Measurements from ENCODE around the gene CAMTA1.

DNA sequence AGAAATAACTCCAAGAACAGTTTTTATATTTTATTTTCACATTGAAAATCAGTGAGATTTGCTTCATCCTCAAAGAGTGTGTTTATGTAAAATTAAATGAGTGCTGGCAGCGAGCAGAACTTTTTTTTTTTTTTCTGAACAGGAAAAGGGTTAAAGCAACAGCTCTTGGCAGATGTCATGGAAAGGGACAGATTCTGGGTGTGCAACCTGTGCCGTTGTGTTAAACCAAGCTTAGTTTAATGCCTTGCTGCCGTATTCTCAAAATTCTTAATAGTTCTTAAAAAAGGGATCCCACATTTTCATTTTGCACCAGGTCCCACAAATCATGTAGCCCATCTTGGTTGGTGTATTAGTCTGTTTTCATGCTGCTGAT is 758.5 kb downstream of the CAMTA1 start:
- no peak for TF ChIP-seq MAX (IDR thresholded peaks at IDR 0.05)
- no peak for TF ChIP-seq SP1 (IDR thresholded peaks at IDR 0.05)
- TF ChIP-seq, protein P1, sequence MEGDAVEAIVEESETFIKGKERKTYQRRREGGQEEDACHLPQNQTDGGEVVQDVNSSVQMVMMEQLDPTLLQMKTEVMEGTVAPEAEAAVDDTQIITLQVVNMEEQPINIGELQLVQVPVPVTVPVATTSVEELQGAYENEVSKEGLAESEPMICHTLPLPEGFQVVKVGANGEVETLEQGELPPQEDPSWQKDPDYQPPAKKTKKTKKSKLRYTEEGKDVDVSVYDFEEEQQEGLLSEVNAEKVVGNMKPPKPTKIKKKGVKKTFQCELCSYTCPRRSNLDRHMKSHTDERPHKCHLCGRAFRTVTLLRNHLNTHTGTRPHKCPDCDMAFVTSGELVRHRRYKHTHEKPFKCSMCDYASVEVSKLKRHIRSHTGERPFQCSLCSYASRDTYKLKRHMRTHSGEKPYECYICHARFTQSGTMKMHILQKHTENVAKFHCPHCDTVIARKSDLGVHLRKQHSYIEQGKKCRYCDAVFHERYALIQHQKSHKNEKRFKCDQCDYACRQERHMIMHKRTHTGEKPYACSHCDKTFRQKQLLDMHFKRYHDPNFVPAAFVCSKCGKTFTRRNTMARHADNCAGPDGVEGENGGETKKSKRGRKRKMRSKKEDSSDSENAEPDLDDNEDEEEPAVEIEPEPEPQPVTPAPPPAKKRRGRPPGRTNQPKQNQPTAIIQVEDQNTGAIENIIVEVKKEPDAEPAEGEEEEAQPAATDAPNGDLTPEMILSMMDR (IDR thresholded peaks at IDR 0.05; ENCODE audit: low read depth, low read length, missing input control): no peak
- TF ChIP-seq JUND (IDR thresholded peaks at IDR 0.05): no peak
- no peak for TF ChIP-seq REST (IDR thresholded peaks at IDR 0.05)
- TF ChIP-seq NR2F2 (IDR thresholded peaks at IDR 0.05): no peak
- TF ChIP-seq GABPA (IDR thresholded peaks at IDR 0.05 in 1 of 2, conservative IDR thresholded peaks at IDR 0.05 in 1 of 2): no peak
- no peak for TF ChIP-seq ZBTB33 (IDR thresholded peaks at IDR 0.05)
- TF ChIP-seq RAD21 (IDR thresholded peaks at IDR 0.05): no peak
- TF ChIP-seq TAF1 (conservative IDR thresholded peaks at IDR 0.05): no peak
- no peak for TF ChIP-seq FOXA2 (IDR thresholded peaks at IDR 0.05)
- no peak for TF ChIP-seq EGR1 (IDR thresholded peaks at IDR 0.05; ENCODE audit: low read depth in 2 of 2)
- TF ChIP-seq FOXA1 (IDR thresholded peaks at IDR 0.05): no peak

Measured in liver (tissue), 3 donors.